Peyer's patch (tissue), 4 donors: ENCODE results near the gene ZNF521. TPM values are rescaled to one million over a fixed set of nuclear protein-coding genes. Genes with fewer than 3 reads are reported as not detected.
"Not testable (repeated sequence)": the region's sequence is repeated elsewhere in the genome, so short reads cannot be mapped to it uniquely, and the experiment has no call there.

ENCODE experiments used
- DNase-seq, 3 donors: peaks; one replicate each; pipeline ENCODE4 v3.0.0-alpha.2; 2017 to 2019
- H3K27ac ChIP-seq, 4 donors: fragments of 200-600 bp; sonication (generic); one replicate each; pipeline ENCODE4 v1.5.1; 2016 to 2019
- H3K27me3 ChIP-seq, 2 donors: fragments of 200-600 bp; sonication (generic); one replicate each; pipeline ENCODE4 v1.5.1; 2019
- H3K36me3 ChIP-seq, 3 donors: fragments of 200-600 bp; sonication (generic); one replicate each; pipeline ENCODE4 v1.5.1; 2016 to 2019
- H3K4me1 ChIP-seq, 4 donors: fragments of 200-600 bp; sonication (generic); one replicate each; pipeline ENCODE4 v1.5.1; 2016 to 2019
- H3K4me3 ChIP-seq, 4 donors: fragments of 200-600 bp; sonication (generic); 1 replicate in 3 of 4; 2 replicates in 1 of 4; pipeline ENCODE4 v1.5.1; 2016 to 2019; ENCODE audit warnings: mild to moderate bottlenecking in 1 of 4
- H3K9me3 ChIP-seq, 4 donors: fragments of 200-600 bp; sonication (generic); one replicate each; pipeline ENCODE4 v1.5.1; 2016 to 2019; ENCODE audit warnings: mild to moderate bottlenecking in 1 of 4
- CTCF ChIP-seq, 6 experiments: fragments of 450-650 bp in 4 of 6; fragments of 200-600 bp in 2 of 6; sonication (generic) in 1 of 6; IDR thresholded peaks; one replicate each; pipeline ENCODE4 v1.5.1; 2017 to 2019; ENCODE audit warnings: antibody characterized with exemption in 6 of 6, mild to moderate bottlenecking in 3 of 6, moderate library complexity in 1 of 6
- POLR2A ChIP-seq, 2 donors: fragments of 450-650 bp; IDR thresholded peaks; one replicate each; pipeline ENCODE4 v1.5.1; 2017; ENCODE audit warnings: antibody characterized with exemption in 2 of 2, mild to moderate bottlenecking in 2 of 2, moderate library complexity in 2 of 2
- total RNA-seq, 4 donors: library from RNA; depleted of rRNA; stranded (reverse); fragments of >200 nt; gene quantifications; one replicate each; pipeline ENCODE4 v1.1.0, GENCODE V29; 2016

Gene ZNF521
- total RNA-seq, 4 donors from 2014 or later = 4.2 to 25.6 (median 8.6) TPM

GRCh38 chr18:25033747-25034471 lies 318.1 kb downstream of the ZNF521 start:
- no peak for DNase-seq
- H3K4me1 ChIP-seq = no peaks in the 10 kb centered on the region
- H3K36me3 ChIP-seq = no peaks in the 10 kb centered on the region
- no peak overlapping the region for H3K27ac ChIP-seq
- no peak overlapping the region for H3K4me3 ChIP-seq
- TF ChIP-seq CTCF (IDR thresholded peaks at IDR 0.05) (no peak), POLR2A (IDR thresholded peaks at IDR 0.05) (no peak)
- H3K9me3 ChIP-seq = no peaks in the 10 kb centered on the region
- no peaks in the 10 kb centered on the region for H3K27me3 ChIP-seq

- not testable (repeated sequence) for H3K4me3 ChIP-seq, H3K27me3 ChIP-seq, H3K27ac ChIP-seq, H3K4me1 ChIP-seq, DNase-seq, H3K36me3 ChIP-seq, H3K9me3 ChIP-seq
These were observed 318.8 kb downstream of the ZNF521 start for GRCh38 chr18:25033175-25033574.

- no peaks in the 10 kb centered on the region for H3K36me3 ChIP-seq
- TF ChIP-seq POLR2A (IDR thresholded peaks at IDR 0.05) (no peak), CTCF (IDR thresholded peaks at IDR 0.05) (no peak)
- H3K4me3 ChIP-seq = no peak overlapping the region
- no peaks in the 10 kb centered on the region for H3K9me3 ChIP-seq
- H3K27me3 ChIP-seq = no peaks in the 10 kb centered on the region
- no peaks in the 10 kb centered on the region for H3K4me1 ChIP-seq
- DNase-seq = no peak
- H3K27ac ChIP-seq = no peak overlapping the region
These were observed 322.2 kb downstream of the ZNF521 start for GRCh38 chr18:25029802-25030201.

- Histone ChIP-seq H3K4me1 (no peaks in the 10 kb centered on the region), H3K27me3 (no peaks in the 10 kb centered on the region), H3K36me3 (no peaks in the 10 kb centered on the region), H3K4me3 (no peak overlapping the region), H3K27ac (no peak overlapping the region), H3K9me3 (no peaks in the 10 kb centered on the region)
- no peak for DNase-seq
- TF ChIP-seq CTCF (IDR thresholded peaks at IDR 0.05) (no peak), POLR2A (IDR thresholded peaks at IDR 0.05) (no peak)
These were observed 332.0 kb downstream of the ZNF521 start for GRCh38 chr18:25019931-25020330.

- Histone ChIP-seq H3K36me3 (no peaks in the 10 kb centered on the region), H3K9me3 (no peaks in the 10 kb centered on the region), H3K4me1 (no peaks in the 10 kb centered on the region), H3K27me3 (no peaks in the 10 kb centered on the region), H3K27ac (no peak overlapping the region), H3K4me3 (no peak overlapping the region)
- TF ChIP-seq POLR2A (IDR thresholded peaks at IDR 0.05) = no peak
- TF ChIP-seq CTCF (IDR thresholded peaks at IDR 0.05) = no peak
- DNase-seq = no peak
These were observed 332.7 kb downstream of the ZNF521 start for GRCh38 chr18:25019086-25019860.

- Histone ChIP-seq H3K4me3 (no peak overlapping the region), H3K27me3 (no peaks in the 10 kb centered on the region), H3K27ac (no peak overlapping the region), H3K9me3 (no peaks in the 10 kb centered on the region), H3K36me3 (no peaks in the 10 kb centered on the region), H3K4me1 (no peaks in the 10 kb centered on the region)
- no peak for TF ChIP-seq POLR2A (IDR thresholded peaks at IDR 0.05)
- no peak for TF ChIP-seq CTCF (IDR thresholded peaks at IDR 0.05)
- no peak for DNase-seq
These were observed 335.3 kb downstream of the ZNF521 start for GRCh38 chr18:25016666-25017065.
